Measurements from ENCODE around the gene GPR15LG.
A peak's percentile ranks its signal among the peaks of the same experiment; 100 is the strongest.

Gene GPR15LG

GRCh38 chr10:84158550-84158949 lies 15.1 kb upstream of the GPR15LG start:
- H3K4me3 ChIP-seq (ENCODE audit: low read depth, low read length) = no peak overlapping the region
- TF ChIP-seq MAX (IDR thresholded peaks at IDR 0.05; ENCODE audit: low read depth, low read length) (no peak), POLR2A (IDR thresholded peaks at IDR 0.05; ENCODE audit: extremely low read depth, insufficient read length) (no peak), CTCF (IDR thresholded peaks at IDR 0.05; ENCODE audit: low read depth, low read length) (no peak), MYC (IDR thresholded peaks at IDR 0.05; ENCODE audit: low read depth, low read length) (no peak)
- DNase-seq (ENCODE audit: low read depth) = peak; percentile 87

- TF ChIP-seq CTCF (IDR thresholded peaks at IDR 0.05; ENCODE audit: low read depth, low read length) (no peak), MAX (IDR thresholded peaks at IDR 0.05; ENCODE audit: low read depth, low read length) (no peak), MYC (IDR thresholded peaks at IDR 0.05; ENCODE audit: low read depth, low read length) (no peak), POLR2A (IDR thresholded peaks at IDR 0.05; ENCODE audit: extremely low read depth, insufficient read length) (no peak)
- H3K4me3 ChIP-seq (ENCODE audit: low read depth, low read length) = no peak overlapping the region
- peak; percentile 30 for DNase-seq (ENCODE audit: low read depth)
Measured at GRCh38 chr10:84159076-84159685, 14.4 kb upstream of the GPR15LG start.

GRCh38 chr10:84160663-84161362 lies 12.8 kb upstream of the GPR15LG start:
- no peak overlapping the region for H3K4me3 ChIP-seq (ENCODE audit: low read depth, low read length)
- TF ChIP-seq MAX (IDR thresholded peaks at IDR 0.05; ENCODE audit: low read depth, low read length) (no peak), CTCF (IDR thresholded peaks at IDR 0.05; ENCODE audit: low read depth, low read length) (no peak), POLR2A (IDR thresholded peaks at IDR 0.05; ENCODE audit: extremely low read depth, insufficient read length) (no peak), MYC (IDR thresholded peaks at IDR 0.05; ENCODE audit: low read depth, low read length) (no peak)
- no peak for DNase-seq (ENCODE audit: low read depth)

GRCh38 chr10:84163996-84164395 lies 9.6 kb upstream of the GPR15LG start:
- TF ChIP-seq POLR2A (IDR thresholded peaks at IDR 0.05; ENCODE audit: extremely low read depth, insufficient read length) (no peak), MYC (IDR thresholded peaks at IDR 0.05; ENCODE audit: low read depth, low read length) (no peak), CTCF (IDR thresholded peaks at IDR 0.05; ENCODE audit: low read depth, low read length) (no peak), MAX (IDR thresholded peaks at IDR 0.05; ENCODE audit: low read depth, low read length) (no peak)
- no peak overlapping the region for H3K4me3 ChIP-seq (ENCODE audit: low read depth, low read length)
- DNase-seq (ENCODE audit: low read depth) = no peak

GRCh38 chr10:84164442-84164841 lies 9.2 kb upstream of the GPR15LG start:
- no peak for DNase-seq (ENCODE audit: low read depth)
- no peak overlapping the region for H3K4me3 ChIP-seq (ENCODE audit: low read depth, low read length)
- TF ChIP-seq POLR2A (IDR thresholded peaks at IDR 0.05; ENCODE audit: extremely low read depth, insufficient read length) (no peak), MYC (IDR thresholded peaks at IDR 0.05; ENCODE audit: low read depth, low read length) (no peak), CTCF (IDR thresholded peaks at IDR 0.05; ENCODE audit: low read depth, low read length) (no peak), MAX (IDR thresholded peaks at IDR 0.05; ENCODE audit: low read depth, low read length) (no peak)
